Endothelial cell of umbilical vein (primary cell): Measurements from ENCODE around the gene OSBPL10. TPM values are rescaled to one million over a fixed set of nuclear protein-coding genes. Genes with fewer than 3 reads are reported as not detected.

Experiments used
- BruUV-seq: library from RNA; stranded (reverse); fragments of 400-500 nt; replicated peaks from 2 replicates; lab custom pipeline; 2021; lab: Mats Ljungman, UMichigan
- CTCF ChIA-PET: fragments of 300-600, 350-600 bp; sonication (Branson Sonifier 250); formaldehyde crosslinking; loops from one replicate; lab custom pipeline; 2021; ENCODE audit warnings: antibody characterized with exemption, inconsistent platforms; lab: Charles Lee
- POLR2A ChIA-PET: fragments of 300-600, 350-600 bp; sonication (Branson Sonifier 250); formaldehyde crosslinking; loops from one replicate; lab custom pipeline; 2021; ENCODE audit warnings: antibody characterized with exemption, inconsistent platforms; lab: Charles Lee
- DNase-seq: peaks from one replicate; pipeline ENCODE4 v3.0.0-alpha.2; 2011; ENCODE audit warnings: low read depth, low spot score
- FAIRE-seq: peaks from 2 replicates; lab custom pipeline; 2011; peaks lifted over from hg19 to GRCh38; lab: Jason Lieb, UNC
- H2AFZ ChIP-seq: 2 replicates; pipeline ENCODE4 v1.6.0; 2012; ENCODE audit warnings: low read depth, low read length, control low read depth, inconsistent platforms
- H3K27ac ChIP-seq: 2 replicates; pipeline ENCODE4 v1.5.1; 2011; ENCODE audit warnings: low read depth, mild to moderate bottlenecking, control low read depth, low read length, moderate library complexity; ENCODE audit not compliant: insufficient read depth
- H3K27me3 ChIP-seq, 2 experiments: 2 replicates each; pipeline versions ENCODE4 v1.6.0 to v1.6.1; 2011; ENCODE audit warnings: low read length in 2 of 2, mixed read lengths in 1 of 2; ENCODE audit not compliant: control insufficient read depth in 2 of 2, insufficient read depth in 2 of 2
- H3K36me3 ChIP-seq, 2 experiments: 2 replicates in 1 of 2; 3 replicates in 1 of 2; pipeline ENCODE4 v1.5.1; 2011; ENCODE audit warnings: low read length in 2 of 2, mild to moderate bottlenecking in 1 of 2, moderate library complexity in 1 of 2; ENCODE audit not compliant: control insufficient read depth in 2 of 2, insufficient read depth in 2 of 2; ENCODE audit errors: extremely low read depth in 1 of 2
- H3K4me1 ChIP-seq: 3 replicates; pipeline ENCODE4 v1.5.1; 2011; ENCODE audit warnings: mild to moderate bottlenecking, low read length; ENCODE audit not compliant: control insufficient read depth, insufficient read depth; ENCODE audit errors: extremely low read depth
- H3K4me2 ChIP-seq: 2 replicates; pipeline ENCODE4 v1.6.1; 2011; ENCODE audit warnings: low read length, control low read depth, mixed read lengths; ENCODE audit not compliant: insufficient read depth
- H3K4me3 ChIP-seq, 3 experiments: fragments of 200-600 bp in 1 of 3; sonication (generic), shearing (Covaris generic) in 1 of 3; replicated peaks in 1 of 3; 2 replicates each; pipeline ENCODE4 v1.5.1; 2011 to 2016; ENCODE audit warnings: control low read depth in 3 of 3, low read length in 3 of 3, mild to moderate bottlenecking in 2 of 3, inconsistent platforms in 1 of 3, low read depth in 1 of 3, moderate library complexity in 1 of 3; ENCODE audit not compliant: insufficient read depth in 1 of 3
- H3K79me2 ChIP-seq: 2 replicates; pipeline ENCODE4 v1.6.0; 2012; ENCODE audit warnings: low read length, inconsistent platforms; ENCODE audit not compliant: control insufficient read depth, insufficient read depth
- H3K9ac ChIP-seq: replicated peaks from 2 replicates; pipeline ENCODE3; 2011; ENCODE audit warnings: low read length, control low read depth; ENCODE audit not compliant: insufficient read depth; ENCODE audit errors: extremely low read depth
- H3K9me1 ChIP-seq: replicated peaks from 3 replicates; pipeline ENCODE4 v1.6.0; 2011; ENCODE audit warnings: mild to moderate bottlenecking, low read length; ENCODE audit not compliant: control insufficient read depth, insufficient read depth; ENCODE audit errors: extremely low read depth
- H3K9me3 ChIP-seq: replicated peaks from 2 replicates; pipeline ENCODE4 v1.5.1; 2012; ENCODE audit warnings: low read length, inconsistent platforms; ENCODE audit not compliant: control insufficient read depth, insufficient read depth
- H4K20me1 ChIP-seq: replicated peaks from 2 replicates; pipeline ENCODE3; 2011; ENCODE audit warnings: mild to moderate bottlenecking, low read length; ENCODE audit not compliant: control insufficient read depth, insufficient read depth; ENCODE audit errors: extremely low read depth
- CTCF ChIP-seq, 2 donors: IDR thresholded peaks; 1 replicate in 1 of 2; 2 replicates in 1 of 2; pipeline ENCODE4 v1.5.1; 2011; ENCODE audit warnings: low read length in 2 of 2, mild to moderate bottlenecking in 2 of 2, moderate library complexity in 2 of 2, control low read depth in 1 of 2, inconsistent platforms in 1 of 2, low read depth in 1 of 2; ENCODE audit not compliant: insufficient read depth in 1 of 2; ENCODE audit errors: extremely low read depth in 1 of 2
- EZH2 ChIP-seq: IDR thresholded peaks from 2 replicates; pipeline ENCODE4 v1.6.1; 2012; ENCODE audit warnings: borderline replicate concordance, low read depth, mild to moderate bottlenecking, moderate library complexity, low read length, inconsistent platforms; ENCODE audit not compliant: severe bottlenecking
- FOS ChIP-seq: IDR thresholded peaks from 2 replicates; pipeline ENCODE4 v1.6.1; 2011; ENCODE audit warnings: mild to moderate bottlenecking, low read length, moderate library complexity, borderline replicate concordance; ENCODE audit not compliant: insufficient read depth
- GATA2 ChIP-seq: IDR thresholded peaks from 2 replicates; pipeline ENCODE4 v1.7.0; 2011; ENCODE audit warnings: low read depth, mild to moderate bottlenecking, moderate library complexity, mixed read lengths, low read length; ENCODE audit not compliant: insufficient read length, insufficient read depth
- JUN ChIP-seq: IDR thresholded peaks from 2 replicates; pipeline ENCODE4 v1.6.1; 2011; ENCODE audit warnings: borderline replicate concordance, low read depth; ENCODE audit not compliant: insufficient read length, insufficient read depth
- MAX ChIP-seq: IDR thresholded peaks from 2 replicates; pipeline ENCODE4 v1.6.1; 2011; ENCODE audit not compliant: insufficient read depth, insufficient read length
- MYC ChIP-seq: IDR thresholded peaks from one replicate; pipeline ENCODE4 v1.6.1; 2011; ENCODE audit warnings: mild to moderate bottlenecking, low read depth, low read length
- POLR2A ChIP-seq: IDR thresholded peaks from 2 replicates; pipeline ENCODE4 v1.6.1; 2012; ENCODE audit warnings: low read depth, mild to moderate bottlenecking, control low read depth, low read length
- POLR2AphosphoS5 ChIP-seq: IDR thresholded peaks from 2 replicates; pipeline ENCODE4 v1.6.1; 2012; ENCODE audit warnings: low read depth, mild to moderate bottlenecking, control low read depth, low read length, moderate library complexity; ENCODE audit not compliant: insufficient read depth
- dilution Hi-C: fragments of 300-500 bp; cut with MboI; formaldehyde crosslinking; loops from one replicate; pipeline ENCODE4 v1.15.0; 2019; ENCODE audit warnings: low sequenced_read_pairs; ENCODE audit not compliant: extremely low pct_ligation_motif_present
- intact Hi-C: fragments of 100-400 bp; cut with micrococcal nuclease; formaldehyde crosslinking; loops from one replicate; pipeline ENCODE4 v1.10.0; 2022
- polyA plus RNA-seq, 4 experiments: library from polyadenylated mRNA; depleted of rRNA in 3 of 4; stranded (reverse) in 3 of 4; unstranded in 1 of 4; fragments of >200 nt; gene quantifications; 2 replicates each; pipeline versions ENCODE4 v1.2.1 to v1.2.3, GENCODE V29; 2011 to 2012; ENCODE audit warnings: missing spikeins in 1 of 4
- total RNA-seq: library from RNA; stranded (reverse); gene quantifications from 2 replicates; pipeline ENCODE4 v1.2.3, GENCODE V29; 2021

The OSBPL10 gene
- total and polyA plus RNA-seq, 2 donors (not counting 3 experiments of a cell fraction or from before 2014, with no cell fraction given): 10.8 to 47.6 TPM

GRCh38 chr3:31892500-31892899 is 88.6 kb downstream of the OSBPL10 start:
- POLR2A ChIA-PET: no interaction called here
- H3K79me2 ChIP-seq: no peaks in the 10 kb centered on the region
- H3K9me1 ChIP-seq: no peaks in the 10 kb centered on the region
- H3K27me3 ChIP-seq: no peaks in the 10 kb centered on the region
- H3K4me1 ChIP-seq: no peaks in the 10 kb centered on the region
- CTCF ChIA-PET: no interaction called here
- H3K4me2 ChIP-seq: no peak overlapping the region
- H4K20me1 ChIP-seq: no peaks in the 10 kb centered on the region
- no peak for FAIRE-seq
- H3K27ac ChIP-seq: no peak overlapping the region
- dilution Hi-C loops (no loop called here), intact Hi-C loops (no loop called here)
- no peaks in the 10 kb centered on the region for H3K9me3 ChIP-seq
- no peak overlapping the region for H3K4me3 ChIP-seq
- TF ChIP-seq CTCF (IDR thresholded peaks at IDR 0.05; ENCODE audit: extremely low read depth in 1 of 2, insufficient read depth in 1 of 2, low read depth in 1 of 2, low read length in 2 of 2): no peak
- TF ChIP-seq MYC: no peak
- TF ChIP-seq POLR2A: no peak
- TF ChIP-seq GATA2: no peak
- TF ChIP-seq FOS: no peak
- no peak for TF ChIP-seq JUN
- TF ChIP-seq MAX: no peak
- no peak for TF ChIP-seq POLR2AphosphoS5
- no peak for TF ChIP-seq EZH2
- no TSS peak for BruUV-seq
- no peaks in the 10 kb centered on the region for H3K36me3 ChIP-seq
- no peak for DNase-seq
- no peak overlapping the region for H2AFZ ChIP-seq
- no peak overlapping the region for H3K9ac ChIP-seq
